D721Med (cell line): ENCODE data around the gene VARS2.
"Not testable (repeated sequence)": the region's sequence is repeated elsewhere in the genome, so short reads cannot be mapped to it uniquely, and the experiment has no call there.

Source experiments
- DNase-seq: peaks from one replicate; pipeline ENCODE4 v3.0.0; 2011; ENCODE audit warnings: low spot score; ENCODE audit not compliant: insufficient read length
- FAIRE-seq: peaks from 2 replicates; lab custom pipeline; 2011; peaks lifted over from hg19 to GRCh38; lab: Jason Lieb, UNC
- TF ChIP-seq, protein P1 (sequence below): IDR thresholded peaks from 2 replicates; pipeline ENCODE4 v1.5.1; 2012; ENCODE audit warnings: mild to moderate bottlenecking, control low read depth; ENCODE audit not compliant: insufficient read depth; ENCODE audit errors: missing control alignments

VARS2 gene

GRCh38 chr6:30902709-30903108, 11.3 kb upstream of the VARS2 start:
- TF ChIP-seq, protein P1, sequence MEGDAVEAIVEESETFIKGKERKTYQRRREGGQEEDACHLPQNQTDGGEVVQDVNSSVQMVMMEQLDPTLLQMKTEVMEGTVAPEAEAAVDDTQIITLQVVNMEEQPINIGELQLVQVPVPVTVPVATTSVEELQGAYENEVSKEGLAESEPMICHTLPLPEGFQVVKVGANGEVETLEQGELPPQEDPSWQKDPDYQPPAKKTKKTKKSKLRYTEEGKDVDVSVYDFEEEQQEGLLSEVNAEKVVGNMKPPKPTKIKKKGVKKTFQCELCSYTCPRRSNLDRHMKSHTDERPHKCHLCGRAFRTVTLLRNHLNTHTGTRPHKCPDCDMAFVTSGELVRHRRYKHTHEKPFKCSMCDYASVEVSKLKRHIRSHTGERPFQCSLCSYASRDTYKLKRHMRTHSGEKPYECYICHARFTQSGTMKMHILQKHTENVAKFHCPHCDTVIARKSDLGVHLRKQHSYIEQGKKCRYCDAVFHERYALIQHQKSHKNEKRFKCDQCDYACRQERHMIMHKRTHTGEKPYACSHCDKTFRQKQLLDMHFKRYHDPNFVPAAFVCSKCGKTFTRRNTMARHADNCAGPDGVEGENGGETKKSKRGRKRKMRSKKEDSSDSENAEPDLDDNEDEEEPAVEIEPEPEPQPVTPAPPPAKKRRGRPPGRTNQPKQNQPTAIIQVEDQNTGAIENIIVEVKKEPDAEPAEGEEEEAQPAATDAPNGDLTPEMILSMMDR, result no peak
- FAIRE-seq (no peak), DNase-seq (no peak)

- FAIRE-seq (no peak), DNase-seq (no peak)
- TF ChIP-seq, protein P1, result no peak
Observed at GRCh38 chr6:30903236-30903635, 10.8 kb upstream of the VARS2 start.

- FAIRE-seq, DNase-seq: not testable (repeated sequence)
Observed at GRCh38 chr6:30907290-30907757, 6.7 kb upstream of the VARS2 start.

- DNase-seq, result peak; percentile 81
- TF ChIP-seq, protein P1, result no peak
- no peak for FAIRE-seq
Observed at GRCh38 chr6:30907758-30908591, 6.1 kb upstream of the VARS2 start, which contains the start of gene GTF2H4. GTF2H4 (plus strand) TSS chr6:30908207.

DNA sequence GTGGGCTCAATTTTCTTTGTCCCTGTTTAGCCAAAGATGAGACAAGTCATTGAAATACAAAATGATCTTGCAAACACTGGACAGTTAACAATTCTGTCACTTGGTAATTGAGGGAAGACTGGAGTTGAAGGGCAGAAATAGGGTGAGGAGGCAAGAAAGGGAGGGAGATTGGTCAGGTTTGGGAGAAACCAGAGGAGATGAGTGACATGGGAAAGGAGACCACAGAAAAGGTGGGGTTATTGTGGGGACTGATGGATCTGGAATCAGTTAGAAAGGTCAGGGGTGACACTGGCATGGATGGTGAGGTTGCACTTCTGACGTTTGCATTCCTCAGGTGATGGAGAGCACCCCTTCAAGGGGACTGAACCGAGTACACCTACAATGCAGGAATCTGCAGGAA, 5.3 kb upstream of the VARS2 start:
- FAIRE-seq (no peak), DNase-seq (no peak)
- TF ChIP-seq, protein P1, result no peak

DNA sequence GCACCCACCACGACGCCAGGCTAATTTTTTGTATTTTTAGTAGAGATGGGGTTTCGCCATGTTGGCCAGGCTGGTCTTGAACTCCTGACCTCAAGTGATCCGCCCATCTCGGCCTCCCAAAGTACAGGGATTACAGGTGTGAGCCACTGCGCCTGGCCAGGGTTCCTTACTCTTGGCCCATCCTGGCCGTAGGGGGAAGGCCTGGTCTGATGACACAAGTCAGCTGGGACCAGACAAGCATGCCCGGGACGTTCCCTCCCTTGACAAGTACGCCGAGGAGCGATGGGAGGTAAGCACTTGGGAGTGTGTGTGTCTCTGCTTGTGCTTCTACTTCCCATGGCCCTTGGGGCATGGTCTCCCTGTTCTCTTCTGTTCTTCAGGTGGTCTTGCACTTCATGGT, 3.6 kb upstream of the VARS2 start:
- FAIRE-seq, DNase-seq: not testable (repeated sequence)

- DNase-seq (no peak), FAIRE-seq (no peak)
- TF ChIP-seq, protein P1, result no peak
Observed at GRCh38 chr6:30912746-30913520, 1.1 kb upstream of the VARS2 start.

DNA sequence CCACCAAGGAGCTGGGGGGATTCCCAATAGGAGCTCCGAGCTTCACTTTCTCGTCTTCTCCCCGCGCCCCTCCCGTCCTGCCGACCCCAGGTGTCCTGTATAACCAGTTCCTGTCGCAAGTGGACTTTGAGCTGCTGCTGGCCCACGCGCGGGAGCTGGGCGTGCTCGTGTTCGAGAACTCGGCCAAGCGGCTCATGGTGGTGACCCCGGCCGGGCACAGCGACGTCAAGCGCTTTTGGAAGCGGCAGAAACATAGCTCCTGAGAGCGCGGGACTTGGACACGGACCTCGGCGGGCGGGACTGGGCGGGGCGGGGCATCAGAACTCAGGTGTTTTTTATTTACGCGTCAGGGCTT, 340 bp upstream of the VARS2 start:
- DNase-seq (no peak), FAIRE-seq (no peak)

More for the DNA sequence above, 340 bp upstream of the VARS2 start:
- TF ChIP-seq, protein P1, result no peak
